22Rv1 (cell line): ENCODE results near the gene CCNT1.
"Not testable (repeated sequence)": the region's sequence is repeated elsewhere in the genome, so short reads cannot be mapped to it uniquely, and the experiment has no call there.

Experiments
- H3K27ac ChIP-seq: fragments of 450-650 bp; 2 replicates; pipeline ENCODE4 v1.5.1; 2017
- ZFX ChIP-seq: fragments of 450-650 bp; IDR thresholded peaks from 2 replicates; pipeline ENCODE4 v1.6.1; 2017; ENCODE audit warnings: antibody characterized with exemption, borderline replicate concordance
- TF ChIP-seq, protein P1 (sequence below): fragments of 450-650 bp; IDR thresholded peaks from 2 replicates; pipeline ENCODE4 v1.5.1; 2017; ENCODE audit warnings: mild to moderate bottlenecking

CCNT1 gene

DNA sequence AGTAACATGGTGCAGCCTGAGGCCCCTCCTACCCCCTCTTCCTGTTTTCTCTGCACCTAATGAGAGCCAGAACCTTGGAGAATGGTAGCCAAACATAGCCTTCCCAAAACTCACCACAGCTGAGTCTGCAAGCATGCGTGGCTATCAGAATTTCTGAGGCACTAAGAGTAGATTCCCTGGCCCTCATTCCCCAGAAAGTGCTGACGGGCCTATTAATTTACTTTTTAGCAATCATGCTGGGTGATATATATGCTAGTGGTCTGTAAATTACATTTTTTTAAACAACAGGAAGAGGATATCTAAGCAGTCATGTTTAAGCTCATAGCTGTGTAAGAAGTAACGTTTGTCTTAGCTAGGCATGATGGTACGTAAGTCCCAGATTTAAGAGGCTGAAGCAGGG, 64.8 kb downstream of the CCNT1 start:
- H3K27ac ChIP-seq: 0 out of 2 replicates have a peak overlapping the region, but pooled peaks have one; percentile 10
- TF ChIP-seq, protein P1, sequence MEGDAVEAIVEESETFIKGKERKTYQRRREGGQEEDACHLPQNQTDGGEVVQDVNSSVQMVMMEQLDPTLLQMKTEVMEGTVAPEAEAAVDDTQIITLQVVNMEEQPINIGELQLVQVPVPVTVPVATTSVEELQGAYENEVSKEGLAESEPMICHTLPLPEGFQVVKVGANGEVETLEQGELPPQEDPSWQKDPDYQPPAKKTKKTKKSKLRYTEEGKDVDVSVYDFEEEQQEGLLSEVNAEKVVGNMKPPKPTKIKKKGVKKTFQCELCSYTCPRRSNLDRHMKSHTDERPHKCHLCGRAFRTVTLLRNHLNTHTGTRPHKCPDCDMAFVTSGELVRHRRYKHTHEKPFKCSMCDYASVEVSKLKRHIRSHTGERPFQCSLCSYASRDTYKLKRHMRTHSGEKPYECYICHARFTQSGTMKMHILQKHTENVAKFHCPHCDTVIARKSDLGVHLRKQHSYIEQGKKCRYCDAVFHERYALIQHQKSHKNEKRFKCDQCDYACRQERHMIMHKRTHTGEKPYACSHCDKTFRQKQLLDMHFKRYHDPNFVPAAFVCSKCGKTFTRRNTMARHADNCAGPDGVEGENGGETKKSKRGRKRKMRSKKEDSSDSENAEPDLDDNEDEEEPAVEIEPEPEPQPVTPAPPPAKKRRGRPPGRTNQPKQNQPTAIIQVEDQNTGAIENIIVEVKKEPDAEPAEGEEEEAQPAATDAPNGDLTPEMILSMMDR: no peak
- no peak for TF ChIP-seq ZFX

DNA sequence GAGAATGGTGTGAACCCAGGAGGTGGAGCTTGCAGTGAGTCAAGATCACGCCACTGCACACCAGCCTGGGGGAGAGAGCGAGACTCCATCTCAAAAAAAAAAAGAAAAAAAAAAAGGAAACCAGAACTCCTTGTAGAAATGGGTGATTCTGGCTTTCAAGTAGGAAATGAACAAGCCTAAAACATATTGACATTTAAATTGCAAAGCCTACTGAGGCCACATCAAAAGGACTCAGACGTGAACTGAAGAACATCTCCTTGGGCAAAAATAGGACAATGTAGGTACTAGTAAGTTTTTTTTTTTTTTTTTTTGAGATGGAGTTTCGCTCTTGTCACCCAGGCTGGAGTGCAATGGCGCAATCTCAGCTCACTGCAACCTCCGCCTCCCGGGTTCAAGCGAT, 71.2 kb downstream of the CCNT1 start:
- H3K27ac ChIP-seq: not testable (repeated sequence)

DNA sequence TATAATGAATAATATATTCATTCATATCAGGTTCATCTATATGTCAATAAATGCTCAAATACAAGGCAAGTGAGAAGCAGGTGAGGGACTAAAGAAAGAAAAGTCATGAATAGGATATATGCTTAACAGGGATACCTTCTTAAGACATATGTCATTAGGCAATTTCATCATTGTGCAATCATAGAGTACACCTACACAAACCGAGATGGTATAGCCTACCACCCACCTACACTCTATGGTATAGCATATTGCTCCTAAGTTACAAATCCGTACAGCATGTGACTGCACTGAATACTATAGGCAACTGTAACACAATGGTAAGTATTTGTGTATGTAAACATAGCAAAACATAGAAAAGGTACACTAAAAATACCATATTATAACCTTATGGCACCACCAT, 73.5 kb downstream of the CCNT1 start:
- no peak overlapping the region for H3K27ac ChIP-seq
- TF ChIP-seq, protein P1: no peak
- TF ChIP-seq ZFX: no peak

DNA sequence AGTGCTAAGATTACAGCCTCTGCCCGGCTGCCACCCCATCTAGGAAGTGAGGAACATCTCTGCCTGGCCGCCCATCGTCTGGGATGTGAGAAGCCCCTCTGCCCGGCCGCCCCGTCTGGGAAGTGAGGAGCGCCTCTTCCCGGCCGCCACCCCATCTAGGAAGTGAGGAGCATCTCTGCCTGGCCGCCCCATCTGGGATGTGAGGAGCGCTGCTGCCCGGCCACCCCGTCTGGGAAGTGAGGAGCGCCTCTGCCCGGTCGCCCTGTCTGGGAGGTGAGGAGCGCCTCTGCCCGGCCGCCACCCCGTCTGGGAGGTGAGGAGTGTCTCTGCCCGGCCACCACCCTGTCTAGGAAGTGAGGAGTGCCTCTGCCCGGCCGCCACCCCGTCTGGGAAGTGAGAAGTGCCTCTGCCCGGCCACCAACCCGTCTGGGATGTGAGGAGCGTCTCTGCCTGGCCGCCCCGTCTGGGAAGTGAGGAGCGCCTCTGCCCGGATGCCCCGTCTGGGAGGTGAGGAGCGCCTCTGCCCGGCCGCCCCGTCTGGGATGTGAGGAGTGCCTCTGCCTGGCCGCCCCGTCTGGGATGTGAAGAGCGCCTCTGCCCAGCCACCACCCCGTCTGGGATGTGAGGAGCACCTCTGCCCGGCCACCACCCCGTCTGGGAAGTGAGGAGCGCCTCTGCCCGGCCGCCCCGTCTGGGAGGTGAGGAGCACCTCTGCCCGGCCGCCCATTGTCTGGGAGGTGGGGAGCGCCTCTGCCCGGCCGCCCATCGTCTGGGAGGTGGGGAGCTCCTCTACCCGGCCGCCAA, 74.6 kb downstream of the CCNT1 start:
- not testable (repeated sequence) for H3K27ac ChIP-seq

DNA sequence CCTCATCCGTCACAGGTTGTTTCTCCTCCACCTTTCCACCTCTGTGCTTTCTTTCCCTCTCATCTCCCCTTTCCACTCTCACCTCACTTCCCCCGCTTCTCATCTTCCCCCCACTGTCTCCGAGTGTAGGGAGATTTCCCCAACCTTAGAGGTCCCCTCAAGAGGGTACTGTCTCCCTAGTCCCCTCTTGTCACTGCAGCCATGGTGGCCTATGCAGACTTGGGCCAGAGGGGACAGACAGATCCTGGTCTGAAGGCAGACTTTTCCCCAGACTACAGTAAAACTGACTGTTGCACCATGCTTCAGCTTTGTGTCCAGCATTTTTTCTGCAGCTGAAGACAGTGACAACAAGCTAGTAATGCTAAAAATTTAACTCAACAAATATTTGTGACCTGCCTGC, 75.7 kb downstream of the CCNT1 start:
- TF ChIP-seq, protein P1: no peak
- no peak for TF ChIP-seq ZFX
- no peak overlapping the region for H3K27ac ChIP-seq

DNA sequence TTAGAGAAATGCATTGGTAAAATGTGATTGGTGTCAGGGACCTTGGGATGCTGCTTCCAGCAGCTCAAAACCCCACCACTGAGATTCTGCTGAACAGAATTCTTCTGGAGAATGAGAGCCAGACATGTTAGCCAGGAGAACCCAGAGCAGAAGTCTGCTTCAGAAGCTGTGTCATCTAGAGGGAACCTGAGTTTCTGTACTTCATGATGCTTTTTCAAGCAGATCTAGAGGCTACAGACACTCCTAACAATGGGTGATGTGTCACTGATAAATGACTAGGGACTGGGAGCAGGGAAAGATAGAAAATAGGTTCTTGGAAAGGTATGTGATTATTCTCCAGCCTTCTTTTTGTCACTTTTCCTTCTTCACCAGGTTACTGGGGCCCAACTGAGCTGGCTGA, 76.1 kb downstream of the CCNT1 start:
- H3K27ac ChIP-seq: no peak overlapping the region
- no peak for TF ChIP-seq ZFX
- TF ChIP-seq, protein P1: no peak
